Astrocyte (in vitro differentiated cells and primary cell): ENCODE data around the gene CERK. TPM values are rescaled to one million over a fixed set of nuclear protein-coding genes. Genes with fewer than 3 reads are reported as not detected.

Experiments
- DNase-seq: peaks from one replicate; pipeline ENCODE4 v3.0.0-alpha.2; 2010; ENCODE audit warnings: low read depth
- FAIRE-seq: peaks from 2 replicates; lab custom pipeline; 2011; peaks lifted over from hg19 to GRCh38; lab: Jason Lieb, UNC
- H2AFZ ChIP-seq: 2 replicates; pipeline ENCODE4 v1.6.0; 2012; ENCODE audit warnings: low read depth, low read length, inconsistent platforms
- H3K27ac ChIP-seq: 2 replicates; pipeline ENCODE4 v1.5.1; 2011; ENCODE audit warnings: low read depth, low read length, inconsistent platforms
- H3K27me3 ChIP-seq: 2 replicates; pipeline ENCODE4 v1.6.0; 2011; ENCODE audit warnings: low read length, inconsistent platforms; ENCODE audit not compliant: insufficient read depth
- H3K36me3 ChIP-seq: 2 replicates; pipeline ENCODE4 v1.5.1; 2011; ENCODE audit warnings: low read length, inconsistent platforms; ENCODE audit not compliant: insufficient read depth
- H3K4me1 ChIP-seq: 2 replicates; pipeline ENCODE4 v1.5.1; 2011; ENCODE audit warnings: low read length, inconsistent platforms; ENCODE audit not compliant: insufficient read depth
- H3K4me2 ChIP-seq: 2 replicates; pipeline ENCODE4 v1.6.0; 2012; ENCODE audit warnings: low read length, inconsistent platforms
- H3K4me3 ChIP-seq: 2 replicates; pipeline ENCODE4 v1.5.1; 2011; ENCODE audit warnings: low read depth, mild to moderate bottlenecking, low read length, inconsistent platforms; ENCODE audit not compliant: insufficient read depth
- H3K79me2 ChIP-seq: 2 replicates; pipeline ENCODE4 v1.6.0; 2012; ENCODE audit warnings: mild to moderate bottlenecking, low read length, inconsistent platforms; ENCODE audit not compliant: insufficient read depth
- H3K9ac ChIP-seq: 2 replicates; pipeline ENCODE4 v1.6.0; 2012; ENCODE audit warnings: mild to moderate bottlenecking, low read length, inconsistent platforms
- H3K9me3 ChIP-seq: 2 replicates; pipeline ENCODE4 v1.5.1; 2012; ENCODE audit warnings: low read depth, mild to moderate bottlenecking, low read length, inconsistent platforms; ENCODE audit not compliant: insufficient read depth
- H4K20me1 ChIP-seq: 2 replicates; pipeline ENCODE4 v1.6.0; 2012; ENCODE audit warnings: low read length, inconsistent platforms; ENCODE audit not compliant: insufficient read depth
- H3K27ac Mint-ChIP-seq: one replicate; pipeline ENCODE4 v1.8.0; 2021; ENCODE audit warnings: mild to moderate bottlenecking, mixed read lengths; ENCODE audit not compliant: unreplicated experiment
- H3K27me3 Mint-ChIP-seq: one replicate; pipeline ENCODE4 v1.8.0; 2021; ENCODE audit warnings: low read depth, mixed read lengths; ENCODE audit not compliant: unreplicated experiment
- H3K36me3 Mint-ChIP-seq: one replicate; pipeline ENCODE4 v1.8.0; 2021; ENCODE audit warnings: low read depth, mixed read lengths; ENCODE audit not compliant: unreplicated experiment
- H3K4me1 Mint-ChIP-seq: one replicate; pipeline ENCODE4 v1.8.0; 2021; ENCODE audit warnings: low read depth, mixed read lengths; ENCODE audit not compliant: unreplicated experiment
- H3K4me3 Mint-ChIP-seq: one replicate; pipeline ENCODE4 v1.8.0; 2021; ENCODE audit warnings: mild to moderate bottlenecking, moderate library complexity, mixed read lengths; ENCODE audit not compliant: unreplicated experiment
- H3K9me3 Mint-ChIP-seq: one replicate; pipeline ENCODE4 v1.8.0; 2021; ENCODE audit warnings: mild to moderate bottlenecking, mixed read lengths; ENCODE audit not compliant: unreplicated experiment
- CTCF ChIP-seq: IDR thresholded peaks from 2 replicates; pipeline ENCODE4 v1.5.1; 2011; ENCODE audit warnings: low read depth, mild to moderate bottlenecking, inconsistent platforms, low read length, moderate library complexity; ENCODE audit not compliant: insufficient read depth
- EZH2 ChIP-seq: IDR thresholded peaks from 2 replicates; pipeline ENCODE4 v1.6.1; 2012; ENCODE audit warnings: mild to moderate bottlenecking, low read length, inconsistent platforms; ENCODE audit not compliant: insufficient read depth
- total RNA-seq: library from RNA; stranded (reverse); gene quantifications from 2 replicates; pipeline ENCODE4 v1.2.1, GENCODE V29; 2021

The CERK gene
- total RNA-seq, 1 donor from 2014 or later: 23.2 TPM

GRCh38 chr22:46723882-46724281 is 14.2 kb downstream of the CERK start:
- DNase-seq (no peak), FAIRE-seq (no peak)
- Mint-ChIP-seq H3K4me1 (peaks cover 5% of the 10 kb centered on the region), H3K36me3 (peaks cover 10% of the 10 kb centered on the region), H3K4me3 (no peak overlapping the region), H3K27ac (no peak overlapping the region), H3K27me3 (no peaks in the 10 kb centered on the region), H3K9me3 (no peaks in the 10 kb centered on the region)
- peaks cover 4% of the 10 kb centered on the region for H3K36me3 ChIP-seq
- H3K4me1 ChIP-seq: no peaks in the 10 kb centered on the region
- TF ChIP-seq CTCF: no peak
- no peak for TF ChIP-seq EZH2
- peaks cover 72% of the 10 kb centered on the region for H4K20me1 ChIP-seq
- no peak overlapping the region for H3K4me3 ChIP-seq
- H3K9ac ChIP-seq: no peak overlapping the region
- H2AFZ ChIP-seq: no peak overlapping the region
- H3K27ac ChIP-seq: no peak overlapping the region
- H3K79me2 ChIP-seq: peaks cover 58% of the 10 kb centered on the region
- H3K9me3 ChIP-seq: no peaks in the 10 kb centered on the region
- no peak overlapping the region for H3K4me2 ChIP-seq
- H3K27me3 ChIP-seq: no peaks in the 10 kb centered on the region

- DNase-seq (no peak), FAIRE-seq (no peak)
- Histone ChIP-seq H3K9ac (no peak overlapping the region), H3K36me3 (peaks cover 17% of the 10 kb centered on the region), H3K4me1 (no peaks in the 10 kb centered on the region), H3K4me3 (no peak overlapping the region), H2AFZ (no peak overlapping the region), H3K4me2 (no peak overlapping the region), H3K79me2 (peaks cover 38% of the 10 kb centered on the region), H3K27ac (no peak overlapping the region), H3K9me3 (no peaks in the 10 kb centered on the region), H4K20me1 (peaks cover 58% of the 10 kb centered on the region), H3K27me3 (no peaks in the 10 kb centered on the region)
- Mint-ChIP-seq H3K27ac (no peak overlapping the region), H3K36me3 (peaks cover 10% of the 10 kb centered on the region), H3K27me3 (no peaks in the 10 kb centered on the region), H3K4me1 (peaks cover 5% of the 10 kb centered on the region), H3K4me3 (no peak overlapping the region), H3K9me3 (no peaks in the 10 kb centered on the region)
- TF ChIP-seq EZH2: no peak
- no peak for TF ChIP-seq CTCF
Measured at GRCh38 chr22:46721501-46722085, 16.5 kb downstream of the CERK start.

GRCh38 chr22:46719921-46720320 is 18.1 kb downstream of the CERK start:
- no peak overlapping the region for H3K4me3 Mint-ChIP-seq
- H3K4me1 Mint-ChIP-seq: peaks cover 5% of the 10 kb centered on the region
- no peaks in the 10 kb centered on the region for H3K27me3 ChIP-seq
- H3K9me3 ChIP-seq: no peaks in the 10 kb centered on the region
- peaks cover 13% of the 10 kb centered on the region for H3K36me3 Mint-ChIP-seq
- peaks cover 20% of the 10 kb centered on the region for H3K36me3 ChIP-seq
- H3K4me2 ChIP-seq: no peak overlapping the region
- H3K9ac ChIP-seq: no peak overlapping the region
- peaks cover 41% of the 10 kb centered on the region for H4K20me1 ChIP-seq
- no peak overlapping the region for H2AFZ ChIP-seq
- no peak overlapping the region for H3K27ac Mint-ChIP-seq
- H3K4me3 ChIP-seq: no peak overlapping the region
- H3K79me2 ChIP-seq: peaks cover 21% of the 10 kb centered on the region
- H3K9me3 Mint-ChIP-seq: no peaks in the 10 kb centered on the region
- DNase-seq (no peak), FAIRE-seq (no peak)
- no peak overlapping the region for H3K27ac ChIP-seq
- H3K27me3 Mint-ChIP-seq: no peaks in the 10 kb centered on the region
- TF ChIP-seq EZH2 (no peak), CTCF (no peak)
- H3K4me1 ChIP-seq: no peaks in the 10 kb centered on the region
